ENCODE data around the gene NXT1.
"Not testable (repeated sequence)": the region's sequence is repeated elsewhere in the genome, so short reads cannot be mapped to it uniquely, and the experiment has no call there.

NXT1 gene

GRCh38 chr20:23350196-23350903 is at the start of gene NXT1:
TSS of gene NXT1 (plus strand) at chr20:23350791. CDS start at chr20:23354042, 3,251 bp downstream.
- peak; percentile 90 to 92 for DNase-seq

DNA sequence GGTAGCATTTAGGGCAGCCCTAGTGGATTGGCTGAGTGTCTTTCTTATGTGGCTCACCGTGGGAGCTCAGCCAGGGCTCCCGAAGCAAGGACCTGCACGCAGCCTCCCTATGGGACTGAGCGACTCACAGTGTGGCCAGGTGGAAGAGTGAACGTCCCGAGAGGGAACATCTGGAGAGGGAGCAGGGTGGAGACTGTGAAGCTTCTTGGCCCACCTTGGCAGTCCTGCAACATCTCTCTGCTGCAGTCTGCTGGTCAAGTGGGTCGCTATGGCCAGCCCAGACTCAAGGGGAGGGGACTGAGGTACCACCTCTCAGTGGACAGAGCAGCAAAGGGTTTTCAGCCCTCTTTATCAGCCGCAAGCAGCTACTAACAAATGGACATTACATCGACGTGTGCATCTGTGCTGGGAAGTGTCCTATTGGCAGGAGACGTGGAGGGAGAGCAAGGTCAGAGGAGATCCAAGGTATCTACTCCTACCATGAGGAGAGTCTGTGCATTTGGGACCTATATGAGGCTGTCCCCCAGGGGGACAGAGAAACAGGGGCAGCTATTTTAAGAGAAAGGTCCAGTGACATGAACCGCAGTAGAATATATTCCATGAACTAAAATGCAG is 49.0 kb upstream of the NXT1 start:
- no peak for DNase-seq

DNA sequence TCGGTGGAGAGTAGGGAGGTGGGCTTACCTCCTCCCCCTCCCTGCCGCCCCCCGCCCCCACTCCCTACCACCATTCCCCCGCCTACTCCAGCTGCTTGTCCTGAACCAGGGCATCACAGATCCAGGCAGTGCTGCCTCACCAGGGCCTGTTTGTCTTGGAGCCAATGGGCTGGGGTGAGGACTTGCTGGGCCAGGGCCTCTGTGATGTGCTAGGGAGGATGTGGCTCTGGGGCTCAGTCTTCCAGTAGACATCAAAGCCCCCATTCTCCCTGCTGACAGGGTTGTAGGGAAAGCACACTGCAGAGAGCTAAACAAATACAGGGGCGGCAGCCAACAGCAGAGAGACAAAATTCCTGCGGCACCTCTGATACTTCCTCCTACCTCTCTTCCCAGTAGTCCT is 48.2 kb upstream of the NXT1 start:
- no peak for DNase-seq

DNA sequence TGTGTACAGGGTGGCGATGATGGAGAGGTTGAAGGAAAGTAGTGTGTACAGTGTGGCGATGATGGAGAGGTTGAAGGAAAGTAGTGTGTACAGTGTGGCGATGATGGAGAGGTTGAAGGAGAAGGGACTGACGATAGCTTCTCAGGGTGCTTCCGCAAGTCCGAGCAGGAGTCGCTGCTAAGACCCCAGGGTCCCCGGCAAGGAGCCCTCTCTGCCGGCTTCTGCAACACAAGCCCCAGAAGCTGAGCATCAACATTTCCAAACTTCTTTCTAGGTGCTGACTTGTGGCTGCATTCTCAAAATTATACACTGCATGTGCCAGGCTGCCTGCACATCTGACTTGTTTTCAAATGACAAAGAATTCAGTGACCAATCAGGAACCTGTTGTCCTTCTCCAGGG is 47.8 kb upstream of the NXT1 start:
- no peak for DNase-seq

- DNase-seq: no peak
Observed at GRCh38 chr20:23303325-23304102, 47.1 kb upstream of the NXT1 start.

GRCh38 chr20:23304616-23305015 is 46.0 kb upstream of the NXT1 start:
- no peak for DNase-seq

DNA sequence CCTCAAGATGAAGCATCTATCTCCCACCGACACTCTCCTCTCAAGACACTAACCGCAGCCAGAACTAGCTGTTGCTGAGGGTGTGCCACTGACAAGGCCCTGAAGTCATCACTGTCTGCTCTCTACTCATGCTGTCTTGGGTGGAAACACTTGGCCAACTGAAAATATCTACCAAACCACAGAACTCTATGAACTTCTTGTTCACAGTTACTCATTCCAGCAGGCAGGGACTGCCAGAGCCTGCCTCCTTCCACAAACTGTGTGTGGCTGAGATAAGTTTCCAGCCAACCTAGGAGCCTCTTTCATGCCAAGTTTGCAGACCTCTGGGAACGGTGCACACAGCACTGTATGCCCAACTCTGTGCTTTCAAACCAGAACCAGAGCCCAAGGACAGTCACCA is 45.5 kb upstream of the NXT1 start:
- DNase-seq: no peak

DNA sequence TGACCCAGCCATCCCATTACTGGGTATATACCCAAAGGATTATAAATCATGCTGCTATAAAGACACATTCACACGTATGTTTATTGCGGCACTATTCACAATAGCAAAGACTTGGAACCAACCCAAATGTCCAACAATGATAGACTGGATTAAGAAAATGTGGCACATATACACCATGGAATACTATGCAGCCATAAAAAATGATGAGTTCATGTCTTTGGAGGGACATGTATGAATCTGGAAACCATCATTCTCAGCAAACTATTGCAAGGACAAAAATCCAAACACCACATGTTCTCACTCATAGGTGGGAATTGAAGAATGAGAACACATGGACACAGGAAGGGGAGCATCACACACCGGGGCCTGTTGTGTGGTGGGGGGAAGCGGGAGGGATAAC is 43.2 kb upstream of the NXT1 start:
- not testable (repeated sequence) for DNase-seq

- DNase-seq: no peak
Observed at GRCh38 chr20:23308024-23308423, 42.6 kb upstream of the NXT1 start.

- no peak for DNase-seq
Observed at GRCh38 chr20:23308908-23309307, 41.7 kb upstream of the NXT1 start.

GRCh38 chr20:23309781-23310180 is 40.8 kb upstream of the NXT1 start:
- no peak for DNase-seq

GRCh38 chr20:23311947-23312506 is 38.6 kb upstream of the NXT1 start:
- no peak for DNase-seq

GRCh38 chr20:23313271-23313670 is 37.3 kb upstream of the NXT1 start:
- no peak for DNase-seq

GRCh38 chr20:23314699-23315098 is 35.9 kb upstream of the NXT1 start:
- DNase-seq: no peak

DNA sequence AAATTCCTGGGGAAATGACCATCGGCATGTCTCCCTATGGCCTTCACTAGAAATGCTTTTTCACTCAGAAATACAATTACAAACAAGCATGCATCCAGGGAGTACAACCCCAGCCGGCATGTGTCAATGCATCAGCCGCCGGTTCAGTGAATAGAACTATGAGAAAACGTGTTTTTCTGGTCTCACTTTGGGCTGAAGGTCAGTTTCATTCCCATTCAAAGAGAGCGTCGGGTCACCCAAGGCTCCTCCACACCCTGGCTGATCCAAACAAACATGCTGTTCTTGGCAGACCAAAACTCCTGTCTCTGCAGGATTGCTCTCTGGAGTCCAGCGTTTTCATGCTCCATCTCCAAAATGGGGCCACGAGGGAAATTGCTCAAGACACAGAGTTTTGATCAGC is 35.5 kb upstream of the NXT1 start:
- DNase-seq: no peak

DNA sequence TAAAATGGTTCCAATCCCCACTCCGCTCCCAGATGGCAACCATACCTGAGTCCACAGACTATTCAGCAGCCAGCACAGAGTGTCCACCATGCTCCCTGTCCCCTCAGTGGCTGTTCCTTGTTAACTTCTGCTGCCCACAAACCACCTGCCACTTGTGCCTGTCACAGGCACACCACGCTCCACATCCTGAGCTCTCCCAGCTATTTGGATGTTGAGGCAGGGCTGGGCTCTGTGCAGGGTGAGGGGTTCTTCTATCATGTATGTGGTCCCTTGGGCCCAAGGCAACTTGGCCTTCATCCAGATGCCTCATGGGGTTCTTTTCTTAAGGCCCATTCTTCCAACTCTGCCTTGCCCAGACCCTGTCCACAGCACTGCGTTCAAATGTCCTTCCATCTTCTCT is 34.0 kb upstream of the NXT1 start:
- no peak for DNase-seq

DNA sequence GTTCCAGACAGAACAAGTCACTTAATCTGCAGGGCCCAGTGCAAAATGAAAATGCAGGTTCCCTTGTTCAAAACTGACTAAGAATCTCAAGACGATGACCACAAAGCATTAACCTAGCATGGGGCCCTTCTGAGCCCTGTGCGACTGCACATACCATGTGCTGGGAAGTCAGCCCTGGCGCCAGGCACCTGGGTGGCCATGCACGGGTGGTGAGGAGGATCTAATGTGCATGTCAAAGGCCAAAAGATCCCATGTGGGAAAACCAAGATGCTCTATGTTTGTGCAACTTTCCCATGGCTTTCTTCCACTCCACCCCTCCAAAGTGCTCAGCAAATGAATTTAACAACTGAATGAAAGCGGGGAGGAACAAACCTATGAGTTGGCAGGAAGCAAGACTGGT is 33.5 kb upstream of the NXT1 start:
- DNase-seq: no peak

DNA sequence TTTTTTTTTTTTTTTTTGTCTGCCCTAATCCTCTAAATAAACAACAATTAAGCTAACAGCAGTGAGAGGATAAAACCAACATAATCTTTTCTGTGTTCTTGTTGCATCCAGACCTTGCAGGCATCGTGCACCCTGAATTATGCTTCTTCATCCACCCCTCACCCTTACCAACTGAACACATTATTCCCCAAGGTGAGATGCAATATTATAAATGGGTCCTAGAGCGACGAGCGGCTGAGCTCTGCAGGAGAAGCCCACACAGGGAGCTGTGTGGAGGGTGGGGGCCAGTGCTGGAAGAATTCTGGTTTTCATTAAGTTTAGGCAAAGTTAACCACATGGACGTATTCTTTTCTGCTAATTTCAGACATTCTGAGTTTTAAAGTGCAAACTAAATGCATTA is 32.2 kb upstream of the NXT1 start:
- no peak for DNase-seq

GRCh38 chr20:23320317-23320716 is 30.3 kb upstream of the NXT1 start:
- peak; percentile 6 to 17 for DNase-seq

DNA sequence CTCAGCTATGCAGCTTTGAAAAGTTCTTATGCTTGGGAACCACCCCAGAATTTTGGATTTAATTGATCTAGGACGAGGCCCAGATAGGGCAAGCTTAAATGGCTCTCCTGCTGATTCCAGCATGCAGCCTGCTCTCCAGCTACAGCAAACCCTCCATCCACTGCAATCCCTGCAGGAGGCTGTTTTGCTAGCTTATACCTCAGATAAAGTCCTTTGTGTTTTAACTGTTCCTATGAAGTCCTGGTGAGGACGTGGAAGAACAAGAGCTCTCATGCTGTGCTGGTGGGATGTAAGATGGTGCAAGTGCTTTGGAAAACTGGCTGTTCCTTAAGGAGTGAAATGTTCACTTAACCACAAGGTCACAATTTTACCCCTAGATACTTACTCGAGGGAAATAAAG is 25.5 kb upstream of the NXT1 start:
- DNase-seq: no peak

GRCh38 chr20:23326774-23327173 is 23.8 kb upstream of the NXT1 start:
- DNase-seq: no peak

DNA sequence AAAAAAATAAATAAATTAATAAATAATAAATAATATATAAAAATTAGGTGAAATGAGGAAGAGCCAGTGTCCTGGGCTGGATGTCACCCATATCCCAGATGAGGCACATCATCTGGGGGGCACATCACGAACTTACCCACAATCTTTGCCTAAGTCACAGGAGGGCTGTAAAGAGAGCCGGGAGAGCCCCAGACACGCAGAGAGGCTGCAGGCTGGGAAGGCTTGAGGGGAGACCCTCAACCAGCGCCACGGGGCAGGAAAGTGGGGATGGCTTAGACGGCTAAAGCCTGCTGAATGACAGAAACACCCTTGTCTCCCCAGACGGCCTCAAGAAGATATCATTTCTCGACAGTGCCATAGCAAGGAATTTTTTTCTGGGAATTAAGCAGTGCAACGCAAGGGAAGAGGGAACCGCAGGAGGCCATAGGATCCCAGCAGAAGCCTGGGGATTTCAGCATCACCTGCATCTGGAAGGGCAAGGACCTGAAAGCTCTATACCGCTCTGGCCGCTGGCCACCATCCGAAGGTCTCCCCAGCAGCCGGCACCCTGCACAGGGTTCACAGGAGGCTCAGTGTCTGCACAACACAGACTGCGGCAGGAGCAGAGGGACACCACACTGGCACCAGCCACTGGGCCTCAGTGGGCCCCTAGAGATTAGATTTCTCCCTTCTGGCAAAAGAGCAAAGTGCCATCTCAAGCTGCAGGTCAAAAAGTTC is 22.8 kb upstream of the NXT1 start:
- DNase-seq: no peak
